Duodenal mucosa (tissue), 2 donors: Measurements from ENCODE around the gene LY9.

Source experiments
- H3K27ac ChIP-seq: one replicate; pipeline ENCODE4 v1.7.0; 2013; ENCODE audit warnings: low read depth, low read length
- H3K27me3 ChIP-seq, 2 donors: one replicate each; pipeline ENCODE4 v1.7.0; 2013; ENCODE audit warnings: low read length in 2 of 2, control low read depth in 1 of 2; ENCODE audit not compliant: insufficient read depth in 2 of 2, control insufficient read depth in 1 of 2
- H3K36me3 ChIP-seq, 2 donors: one replicate each; pipeline ENCODE4 v1.7.0; 2013; ENCODE audit warnings: low read length in 2 of 2, control low read depth in 1 of 2; ENCODE audit not compliant: insufficient read depth in 2 of 2, control insufficient read depth in 1 of 2
- H3K4me1 ChIP-seq, 2 donors: one replicate each; pipeline ENCODE4 v1.7.0; 2013; ENCODE audit warnings: low read length in 2 of 2, control low read depth in 1 of 2; ENCODE audit not compliant: insufficient read depth in 2 of 2, control insufficient read depth in 1 of 2
- H3K4me3 ChIP-seq, 2 donors: one replicate each; pipeline ENCODE4 v1.7.0; 2013; ENCODE audit warnings: low read length in 2 of 2, low read depth in 1 of 2
- H3K9ac ChIP-seq, 2 donors: one replicate each; pipeline ENCODE4 v1.7.0; 2013; ENCODE audit warnings: low read length in 2 of 2, low read depth in 1 of 2
- H3K9me3 ChIP-seq, 2 donors: one replicate each; pipeline ENCODE4 v1.7.0; 2013; ENCODE audit warnings: low read length in 2 of 2, control low read depth in 1 of 2; ENCODE audit not compliant: control insufficient read depth in 1 of 2

The LY9 gene

DNA sequence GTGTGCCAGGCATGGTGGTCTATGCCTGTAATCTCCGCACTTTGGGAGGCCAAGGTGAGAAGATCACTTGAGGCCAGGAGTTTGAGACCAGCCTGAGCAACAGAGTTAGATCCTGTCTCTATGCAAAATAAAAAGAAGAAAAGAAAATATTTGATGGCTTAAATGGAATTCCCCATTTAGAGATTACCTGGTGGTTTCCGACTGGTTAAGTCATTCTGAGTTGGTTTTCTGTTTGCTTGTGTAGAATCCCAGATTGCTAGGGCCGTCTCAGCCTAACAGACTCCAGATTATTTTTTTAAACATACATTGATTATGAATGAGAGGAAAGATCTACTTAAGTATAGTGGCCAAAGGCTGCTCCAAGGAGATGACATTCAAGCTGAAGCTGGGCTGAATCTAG, 22.9 kb upstream of the LY9 start:
- Histone ChIP-seq H3K9me3 (no peaks in the 10 kb centered on the region), H3K9ac (no peak overlapping the region), H3K27me3 (no peaks in the 10 kb centered on the region), H3K36me3 (no peaks in the 10 kb centered on the region), H3K4me1 (peaks cover 0 to under 1% of the 10 kb centered on the region in 2 donors), H3K27ac (no peak overlapping the region), H3K4me3 (no peak overlapping the region)

DNA sequence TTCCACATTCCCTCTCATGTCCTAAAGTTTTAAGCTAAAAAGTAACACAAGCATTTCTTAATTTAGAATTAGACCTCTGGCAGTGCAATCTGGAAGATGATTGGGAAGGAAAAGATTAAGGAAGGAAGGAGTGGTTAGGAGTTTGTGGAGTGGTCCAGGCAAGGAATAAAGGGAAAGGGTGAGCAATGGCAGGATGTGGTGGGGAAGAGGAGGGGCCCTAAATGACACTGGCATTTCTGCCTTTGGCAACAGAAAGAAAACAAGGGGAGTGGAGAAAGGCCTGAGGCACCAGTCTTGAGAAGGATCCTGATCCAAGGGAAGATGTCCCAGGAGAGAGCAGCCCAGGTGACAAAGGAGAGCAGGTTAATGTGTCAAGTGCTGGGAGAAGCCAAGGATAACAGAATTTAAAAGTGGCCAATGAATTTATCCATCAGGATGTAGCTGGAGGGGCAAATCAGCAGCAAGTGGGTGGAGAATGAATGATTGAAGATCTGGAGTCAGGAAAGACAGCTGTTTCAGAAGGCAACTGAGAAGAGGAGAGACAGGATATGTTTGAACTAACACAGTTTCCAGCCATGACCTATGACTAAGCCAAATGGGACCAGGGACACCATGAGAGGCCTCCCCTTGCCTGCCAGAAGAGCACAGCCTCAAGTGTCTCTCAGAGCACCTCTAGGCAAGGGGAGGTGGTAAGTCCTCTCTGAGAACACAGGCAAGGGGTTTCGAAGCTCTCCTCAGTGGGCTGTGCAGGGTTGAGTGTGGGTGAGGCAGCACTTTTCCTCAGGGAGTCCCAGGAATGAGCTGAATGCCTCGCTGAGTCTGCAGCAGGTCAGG, 20.9 kb upstream of the LY9 start:
- peaks cover 0 to 4% of the 10 kb centered on the region in 2 donors for H3K4me1 ChIP-seq
- no peak overlapping the region for H3K27ac ChIP-seq
- H3K9ac ChIP-seq, result no peak overlapping the region
- H3K27me3 ChIP-seq, result no peaks in the 10 kb centered on the region
- H3K36me3 ChIP-seq, result no peaks in the 10 kb centered on the region
- no peaks in the 10 kb centered on the region for H3K9me3 ChIP-seq
- H3K4me3 ChIP-seq, result no peak overlapping the region

DNA sequence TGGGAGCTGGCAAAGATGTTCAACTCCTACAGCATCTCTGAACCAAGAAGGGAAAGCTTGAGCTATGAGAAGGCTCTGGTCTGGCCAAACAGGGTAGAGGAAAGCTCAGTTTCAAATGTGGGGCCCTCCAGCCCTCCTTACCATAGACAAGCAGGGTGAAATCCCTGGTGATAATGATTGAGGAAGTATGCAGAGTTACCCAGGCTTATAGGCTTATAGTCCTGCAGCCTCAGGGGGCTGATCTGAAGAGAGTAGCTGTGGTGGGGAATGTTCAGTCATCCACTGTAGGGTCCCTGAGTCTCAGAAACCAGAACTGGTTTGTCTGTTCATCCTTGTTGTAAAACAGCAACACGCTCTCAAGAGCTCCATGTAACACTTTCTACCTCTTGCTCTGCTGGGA, 19.8 kb upstream of the LY9 start:
- Histone ChIP-seq H3K4me1 (peaks cover 5 to 14% of the 10 kb centered on the region in 2 donors), H3K9me3 (no peaks in the 10 kb centered on the region), H3K4me3 (no peak overlapping the region), H3K27me3 (no peaks in the 10 kb centered on the region), H3K27ac (no peak overlapping the region), H3K9ac (no peak overlapping the region), H3K36me3 (no peaks in the 10 kb centered on the region)

DNA sequence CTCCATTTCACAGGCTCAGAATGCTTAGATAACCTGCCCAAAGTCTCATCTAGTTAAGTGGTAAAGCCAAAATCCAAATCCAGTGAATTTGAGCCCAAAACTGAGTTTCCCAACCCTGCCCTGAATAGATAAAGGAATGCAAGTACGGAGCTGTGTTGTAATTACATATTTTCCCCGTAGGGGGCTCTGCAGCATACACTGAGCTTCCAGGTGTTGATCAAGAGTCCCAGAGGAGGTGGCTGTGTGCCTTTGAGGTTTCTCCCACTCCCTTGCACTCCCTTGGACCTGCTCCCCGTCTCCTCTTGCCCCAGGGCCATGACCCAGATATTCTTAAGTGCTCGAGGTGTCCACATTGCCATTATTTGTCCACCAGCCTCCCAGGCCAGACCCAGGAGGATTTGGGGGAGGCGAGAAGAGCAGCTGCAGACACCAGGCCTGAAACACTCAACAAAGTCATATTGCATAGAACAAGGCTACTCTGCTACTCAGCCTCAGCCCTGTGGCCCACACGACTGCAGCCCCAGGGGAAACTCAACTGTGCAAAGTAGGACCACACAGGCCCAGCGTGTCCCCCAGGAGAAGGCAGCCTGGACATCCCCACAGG, 18.4 kb upstream of the LY9 start:
- no peak overlapping the region for H3K9ac ChIP-seq
- H3K4me3 ChIP-seq, result no peak overlapping the region

DNA sequence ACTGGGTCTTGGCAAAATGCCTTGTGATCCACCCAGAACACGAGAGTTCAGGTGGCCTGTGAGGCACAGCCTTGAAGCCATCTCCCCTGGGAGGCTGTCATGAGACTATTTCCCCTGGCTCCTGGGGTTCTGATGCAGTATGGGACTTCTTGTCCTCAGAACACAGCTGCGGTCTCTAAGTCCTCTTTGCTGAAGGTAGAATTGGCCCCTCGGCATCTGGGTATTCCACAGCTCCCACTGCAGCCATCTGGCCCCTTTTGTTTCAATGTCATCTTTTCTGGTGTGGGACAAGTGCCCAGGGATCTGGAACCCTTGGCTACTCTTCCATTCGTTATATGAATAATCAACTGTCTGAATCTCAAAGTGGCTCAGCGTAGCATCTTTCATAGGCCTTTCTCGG, 17.0 kb upstream of the LY9 start:
- Histone ChIP-seq H3K9me3 (no peaks in the 10 kb centered on the region), H3K36me3 (no peaks in the 10 kb centered on the region), H3K27me3 (no peaks in the 10 kb centered on the region), H3K9ac (no peak overlapping the region), H3K27ac (no peak overlapping the region), H3K4me1 (peaks cover 22 to 29% of the 10 kb centered on the region in 2 donors), H3K4me3 (no peak overlapping the region)

More for the DNA sequence above, 18.4 kb upstream of the LY9 start:
- no peaks in the 10 kb centered on the region for H3K36me3 ChIP-seq
- H3K9me3 ChIP-seq, result no peaks in the 10 kb centered on the region
- H3K4me1 ChIP-seq, result peaks cover 17 to 28% of the 10 kb centered on the region in 2 donors
- no peaks in the 10 kb centered on the region for H3K27me3 ChIP-seq
- no peak overlapping the region for H3K27ac ChIP-seq

DNA sequence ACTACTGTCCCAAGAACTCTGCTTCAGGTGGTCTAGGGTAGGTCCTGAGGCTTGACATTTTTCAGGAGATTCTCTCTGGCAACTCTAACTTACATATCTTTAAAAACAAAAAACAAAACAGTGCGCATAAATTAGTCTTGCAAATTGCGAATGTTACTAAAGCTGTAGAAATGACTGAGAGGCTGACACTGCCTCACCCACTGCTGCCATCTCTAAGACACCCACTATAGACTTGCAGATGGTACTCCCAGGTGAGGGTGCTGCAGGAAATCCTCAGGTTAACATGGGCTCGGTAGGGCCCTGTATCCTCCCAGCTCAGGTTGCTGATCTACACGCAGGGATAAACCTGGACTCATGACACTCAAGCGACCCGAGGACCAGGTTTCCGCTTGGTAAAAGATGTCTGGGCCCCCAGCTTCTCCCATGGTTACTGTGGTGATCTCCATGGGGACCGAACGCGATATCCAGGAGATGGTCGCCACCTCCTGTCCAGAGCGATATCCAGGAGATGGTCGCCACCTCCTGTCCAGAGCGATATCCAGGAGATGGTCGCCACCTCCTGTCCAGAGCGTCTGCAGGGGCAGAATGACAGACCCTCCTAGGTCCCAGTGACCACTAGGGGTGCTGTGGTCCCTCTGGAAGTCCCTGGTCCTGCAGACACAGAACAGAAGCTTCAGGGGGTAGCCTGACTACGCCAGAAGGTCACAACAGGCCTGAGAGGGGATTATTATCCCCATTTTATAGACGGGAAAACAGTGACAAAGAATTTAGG, 16.2 kb upstream of the LY9 start:
- H3K27ac ChIP-seq, result no peak overlapping the region
- no peak overlapping the region for H3K9ac ChIP-seq
- no peaks in the 10 kb centered on the region for H3K36me3 ChIP-seq
- no peaks in the 10 kb centered on the region for H3K27me3 ChIP-seq
- H3K4me1 ChIP-seq, result peaks cover 22 to 29% of the 10 kb centered on the region in 2 donors
- no peak overlapping the region for H3K4me3 ChIP-seq
- no peaks in the 10 kb centered on the region for H3K9me3 ChIP-seq

DNA sequence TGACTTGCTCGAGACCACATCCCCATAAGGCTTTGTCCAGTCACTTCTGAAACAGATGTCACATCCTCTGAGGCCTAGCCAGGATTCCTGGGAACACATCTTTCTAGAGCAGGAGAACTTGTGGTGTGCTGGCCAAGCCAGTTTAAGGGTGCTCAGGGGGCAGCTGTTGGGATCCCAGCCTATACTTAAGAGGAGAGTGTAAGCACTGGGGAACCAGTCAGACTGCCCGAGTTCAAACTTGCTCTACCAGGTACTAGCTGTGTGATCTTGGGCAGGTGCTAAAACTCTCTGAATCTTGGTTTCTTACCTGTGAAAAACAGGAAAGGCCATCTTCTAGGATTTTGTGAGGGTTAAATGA, 15.6 kb upstream of the LY9 start:
- H3K4me1 ChIP-seq, result peaks cover 22 to 29% of the 10 kb centered on the region in 2 donors
- no peaks in the 10 kb centered on the region for H3K9me3 ChIP-seq
- H3K9ac ChIP-seq, result no peak overlapping the region
- H3K36me3 ChIP-seq, result no peaks in the 10 kb centered on the region
- no peak overlapping the region for H3K27ac ChIP-seq
- no peak overlapping the region for H3K4me3 ChIP-seq
- no peaks in the 10 kb centered on the region for H3K27me3 ChIP-seq

DNA sequence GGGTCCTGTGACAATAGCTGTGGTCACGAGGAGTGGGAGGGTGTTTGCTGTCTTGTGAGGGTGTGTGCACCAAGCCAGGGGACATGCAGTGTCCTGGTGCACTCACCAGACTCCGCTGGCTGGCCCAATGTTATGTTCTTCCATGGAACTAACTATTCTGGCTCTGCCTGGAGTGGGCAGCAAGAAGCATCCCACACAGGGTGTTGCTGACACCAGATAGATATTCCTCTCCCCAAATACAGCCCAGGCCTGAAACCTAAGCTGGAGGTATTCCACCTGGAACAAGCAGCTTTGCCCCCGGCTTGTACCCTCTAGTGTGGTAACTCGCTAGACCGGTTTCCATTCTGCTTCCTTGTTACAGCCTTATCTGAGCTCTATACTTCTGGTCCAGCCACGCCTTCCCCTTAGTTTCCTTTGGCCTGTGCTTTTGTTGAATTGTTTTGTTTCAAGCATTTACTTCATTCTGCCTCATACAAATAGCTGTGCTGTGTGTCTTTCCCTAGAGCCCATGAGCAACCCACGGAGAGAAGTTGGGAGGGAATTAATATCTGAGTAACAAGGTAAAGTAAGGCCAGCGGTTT, 14.7 kb upstream of the LY9 start:
- peak overlapping the region; percentile 54 to 63 for H3K9ac ChIP-seq
- H3K27me3 ChIP-seq, result no peaks in the 10 kb centered on the region
- H3K27ac ChIP-seq, result peak overlapping the region; percentile 70
- no peaks in the 10 kb centered on the region for H3K9me3 ChIP-seq
- no peaks in the 10 kb centered on the region for H3K36me3 ChIP-seq
- peak overlapping the region; percentile 28 to 33 for H3K4me3 ChIP-seq
- H3K4me1 ChIP-seq, result peaks cover 22 to 29% of the 10 kb centered on the region in 2 donors

DNA sequence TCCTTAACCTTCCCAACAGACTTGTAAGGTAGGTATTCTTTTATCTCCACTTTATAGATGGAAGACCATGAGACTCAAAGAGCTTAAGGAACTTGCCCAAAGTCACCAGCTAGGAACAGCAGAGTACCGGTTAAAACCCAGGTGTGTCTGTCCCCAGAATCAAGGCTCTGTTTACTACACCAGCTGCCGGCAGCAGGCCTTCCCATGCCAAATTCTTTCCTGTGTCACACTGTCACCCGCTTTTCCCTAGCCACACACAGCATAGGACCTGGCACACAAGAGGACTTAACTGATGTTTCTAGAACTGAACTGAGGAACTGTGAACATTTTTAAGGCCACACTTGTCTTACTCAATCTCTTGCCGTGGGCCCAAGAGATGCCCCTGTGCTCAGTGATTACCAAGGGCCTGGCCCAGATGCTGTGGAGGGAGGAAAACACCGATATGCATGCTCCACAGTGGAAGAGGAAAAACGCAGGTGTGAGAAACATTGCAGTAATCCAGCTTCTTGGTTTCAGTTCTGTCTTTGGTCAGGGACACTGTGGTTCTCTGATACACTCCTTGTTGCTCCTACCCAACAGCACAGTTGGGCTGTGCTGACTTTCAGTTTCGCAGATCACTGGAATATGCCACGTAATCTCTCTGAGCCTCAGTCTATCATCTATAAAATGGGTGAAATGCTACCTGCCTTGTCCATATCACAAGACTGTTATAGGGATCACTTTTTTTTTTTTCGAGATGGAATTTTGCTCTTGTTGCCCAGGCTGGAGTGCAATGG, 13.9 kb upstream of the LY9 start:
- H3K27ac ChIP-seq, result peak overlapping the region; percentile 70
- H3K4me1 ChIP-seq, result peaks cover 22 to 29% of the 10 kb centered on the region in 2 donors
- no peaks in the 10 kb centered on the region for H3K36me3 ChIP-seq
- peak overlapping the region; percentile 28 to 33 for H3K4me3 ChIP-seq
- no peaks in the 10 kb centered on the region for H3K27me3 ChIP-seq
- H3K9ac ChIP-seq, result peak overlapping the region; percentile 54 to 63
- H3K9me3 ChIP-seq, result no peaks in the 10 kb centered on the region
